Ureter (tissue), 1 donor: ENCODE measurements around the gene PHLDB3. TPM values are rescaled to one million over a fixed set of nuclear protein-coding genes. Genes with fewer than 3 reads are reported as not detected.
"Not testable (repeated sequence)": the region's sequence is repeated elsewhere in the genome, so short reads cannot be mapped to it uniquely, and the experiment has no call there.

Source experiments
- DNase-seq: peaks from one replicate; pipeline ENCODE4 v3.0.0-alpha.2; 2020; ENCODE audit warnings: low spot score
- total RNA-seq: library from RNA; stranded (reverse); gene quantifications from one replicate; pipeline ENCODE4 v1.2.4, GENCODE V29; 2023
- donor health status: DM: yes; HTN: yes; CAD: no.

The PHLDB3 gene
- total RNA-seq, 1 donor from 2014 or later: 39.5 TPM

- DNase-seq: no peak
These were observed 23.5 kb upstream of the PHLDB3 start for GRCh38 chr19:43527860-43528622.

- DNase-seq: peak; percentile 81
These were observed 22.6 kb upstream of the PHLDB3 start, which contains the start of gene ETHE1 for GRCh38 chr19:43526884-43527859. ETHE1 (minus strand) TSS chr19:43527201; CDS start chr19:43527177, 24 bp downstream.

- no peak for DNase-seq
These were observed 21.6 kb upstream of the PHLDB3 start for GRCh38 chr19:43525836-43526771.

GRCh38 chr19:43524922-43525835, 20.6 kb upstream of the PHLDB3 start:
- DNase-seq: peak; percentile 73

GRCh38 chr19:43523696-43524095, 19.1 kb upstream of the PHLDB3 start:
- not testable (repeated sequence) for DNase-seq

- no peak for DNase-seq
These were observed 18.4 kb upstream of the PHLDB3 start for GRCh38 chr19:43522929-43523328.

- DNase-seq: peak; percentile 82
These were observed 15.0 kb upstream of the PHLDB3 start for GRCh38 chr19:43519436-43520088.

GRCh38 chr19:43518051-43518450, 13.5 kb upstream of the PHLDB3 start:
- DNase-seq: no peak

GRCh38 chr19:43512399-43512798, 7.9 kb upstream of the PHLDB3 start:
- DNase-seq: not testable (repeated sequence)

GRCh38 chr19:43511324-43511723, 6.8 kb upstream of the PHLDB3 start:
- no peak for DNase-seq

GRCh38 chr19:43510713-43511112, 6.2 kb upstream of the PHLDB3 start:
- no peak for DNase-seq

- no peak for DNase-seq
These were observed 3.3 kb upstream of the PHLDB3 start for GRCh38 chr19:43507880-43508279.

- no peak for DNase-seq
These were observed 2.1 kb upstream of the PHLDB3 start for GRCh38 chr19:43506629-43507028.

- no peak for DNase-seq
These were observed 1.4 kb upstream of the PHLDB3 start for GRCh38 chr19:43505941-43506340.

GRCh38 chr19:43505186-43505456, 575 bp upstream of the PHLDB3 start:
- DNase-seq: no peak

- peak; percentile 98 for DNase-seq
These were observed 783 bp downstream of the PHLDB3 start for GRCh38 chr19:43503501-43504425.

GRCh38 chr19:43502419-43502976, 2.0 kb downstream of the PHLDB3 start:
- DNase-seq: no peak

GRCh38 chr19:43501661-43502418, 2.7 kb downstream of the PHLDB3 start:
- no peak for DNase-seq
